GM19468 (cell line): Measurements from ENCODE around the gene SDK2.

Experiments
- ATAC-seq: cut with Tn5 transposase; IDR thresholded peaks from one replicate; pipeline ENCODE4 v1.9.1; 2021; ENCODE audit warnings: mild to moderate bottlenecking, moderate library complexity, moderate number of reproducible peaks; ENCODE audit not compliant: unreplicated experiment; ENCODE audit errors: extremely low read depth

SDK2 gene

DNA sequence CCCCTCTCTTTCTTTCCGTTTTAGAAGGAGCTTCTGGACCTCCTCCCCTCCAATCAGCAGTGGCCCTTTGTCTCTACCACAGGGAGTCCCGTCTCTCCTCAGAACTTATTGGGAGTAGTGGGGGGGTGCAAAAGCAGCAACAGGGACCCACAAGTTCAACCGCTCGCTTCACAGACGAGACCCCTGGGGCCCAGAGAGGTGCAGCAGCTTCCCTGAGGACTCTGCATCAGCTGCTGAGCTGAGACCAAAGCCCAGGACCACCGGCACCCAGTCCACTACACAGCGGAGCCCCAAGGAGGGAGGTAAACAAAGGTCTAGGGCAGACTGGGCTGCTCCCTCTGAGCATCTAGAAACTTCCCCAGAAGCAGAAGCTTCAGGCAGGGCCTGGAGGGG is 123.9 kb downstream of the SDK2 start:
- no peak for ATAC-seq

DNA sequence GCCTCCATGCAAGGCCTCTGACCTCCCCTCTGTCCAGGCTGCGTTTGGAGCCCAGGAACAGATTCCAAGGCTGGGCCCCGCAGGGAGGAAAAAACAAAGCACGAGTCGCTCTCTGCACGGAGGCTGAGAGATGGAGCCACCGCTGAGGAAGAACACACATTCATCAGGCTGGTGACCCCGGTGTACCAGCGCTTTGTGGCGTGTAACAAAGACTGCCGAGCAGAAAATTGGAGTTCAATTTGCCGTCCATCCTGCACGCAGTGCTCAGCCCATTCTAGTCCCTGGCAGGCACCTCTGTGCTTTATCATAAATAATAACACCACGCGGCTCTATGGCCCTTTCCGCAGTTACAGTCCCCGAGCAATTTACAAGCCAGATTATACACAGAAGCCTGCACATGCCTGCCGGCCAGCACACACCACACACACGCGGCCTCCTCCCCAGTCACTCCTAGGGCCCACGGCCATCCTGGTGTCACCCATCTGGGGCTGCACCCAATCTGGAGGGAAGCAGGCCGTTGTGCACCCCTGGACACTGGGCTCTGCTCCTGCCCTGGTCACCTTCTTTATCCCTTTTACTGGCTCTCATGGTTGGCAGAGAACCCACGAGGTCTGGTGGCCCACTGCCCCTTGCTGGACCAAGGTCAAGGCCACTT is 124.4 kb downstream of the SDK2 start:
- ATAC-seq: no peak

DNA sequence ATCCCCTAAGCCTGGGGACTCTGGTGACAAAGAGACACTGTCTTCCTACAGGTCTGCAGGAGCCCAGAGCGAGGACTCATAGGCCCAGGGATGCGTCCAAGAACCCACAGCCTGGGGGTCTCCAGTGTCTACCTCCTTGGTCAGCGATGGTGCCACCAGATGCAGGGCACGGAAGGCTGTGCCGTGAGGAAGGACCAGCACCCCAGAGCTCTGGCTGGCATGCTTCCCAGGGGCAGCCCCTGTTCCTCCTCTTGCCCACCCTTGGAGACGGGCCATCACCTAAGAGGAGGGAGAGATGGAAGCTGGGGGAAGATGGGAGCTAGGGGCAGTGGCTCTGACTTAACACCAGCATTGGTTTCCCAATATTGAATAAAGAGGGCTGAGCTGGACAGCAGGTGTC is 125.2 kb downstream of the SDK2 start:
- no peak for ATAC-seq

DNA sequence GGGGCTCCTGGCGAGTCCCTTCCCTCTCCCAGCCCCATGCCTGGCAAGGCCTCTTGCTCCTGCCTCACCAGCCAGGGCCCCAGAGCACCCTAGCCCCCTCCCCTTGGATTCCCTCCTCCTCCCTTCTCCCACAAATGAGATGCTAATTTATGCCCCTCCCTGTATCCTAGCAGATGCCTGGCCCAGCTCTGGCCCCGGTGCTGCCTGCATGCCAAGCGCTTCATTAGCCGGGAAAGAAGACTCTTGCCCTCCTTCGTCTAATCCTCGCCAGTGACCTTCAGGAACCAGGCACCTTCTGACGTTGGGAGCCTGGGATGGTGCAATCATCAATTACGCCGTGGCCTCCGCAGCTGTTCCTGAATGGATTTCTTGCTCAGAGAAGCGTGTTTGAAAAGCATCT is 127.8 kb downstream of the SDK2 start:
- ATAC-seq: no peak

DNA sequence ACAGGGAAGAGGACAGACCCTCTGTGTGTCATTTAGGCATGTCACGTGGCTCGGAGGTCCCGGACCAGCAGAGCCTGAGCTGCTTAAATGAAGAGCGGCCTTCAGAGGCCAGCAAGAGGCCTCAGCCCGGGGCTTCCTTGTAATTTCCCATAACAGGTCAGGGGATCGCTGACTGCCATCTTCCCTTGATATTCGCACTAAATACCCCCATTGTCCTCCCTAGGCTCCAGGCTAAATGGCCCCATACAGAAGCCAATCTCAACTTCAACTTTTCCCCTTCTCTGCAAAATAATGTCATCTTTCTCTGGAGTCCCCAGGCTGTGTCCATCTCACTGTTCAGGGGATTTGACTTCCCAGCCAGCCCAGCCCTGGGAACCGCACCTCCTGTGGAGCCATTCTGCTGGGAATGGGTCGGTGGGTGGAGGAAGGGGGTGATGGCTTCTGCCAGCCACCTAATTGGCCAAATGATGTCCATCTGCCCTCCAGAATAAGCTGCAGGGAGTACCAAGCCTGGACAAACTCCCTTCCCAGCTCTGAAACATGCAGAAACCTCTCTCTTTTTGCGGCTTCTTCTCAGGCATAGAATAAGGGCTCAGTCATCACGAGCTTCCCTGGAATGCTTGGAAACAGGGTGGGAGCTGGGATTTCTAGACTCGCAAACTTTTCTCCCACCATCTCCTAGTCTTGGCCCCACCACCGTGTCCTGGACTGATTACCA is 129.9 kb downstream of the SDK2 start:
- no peak for ATAC-seq

DNA sequence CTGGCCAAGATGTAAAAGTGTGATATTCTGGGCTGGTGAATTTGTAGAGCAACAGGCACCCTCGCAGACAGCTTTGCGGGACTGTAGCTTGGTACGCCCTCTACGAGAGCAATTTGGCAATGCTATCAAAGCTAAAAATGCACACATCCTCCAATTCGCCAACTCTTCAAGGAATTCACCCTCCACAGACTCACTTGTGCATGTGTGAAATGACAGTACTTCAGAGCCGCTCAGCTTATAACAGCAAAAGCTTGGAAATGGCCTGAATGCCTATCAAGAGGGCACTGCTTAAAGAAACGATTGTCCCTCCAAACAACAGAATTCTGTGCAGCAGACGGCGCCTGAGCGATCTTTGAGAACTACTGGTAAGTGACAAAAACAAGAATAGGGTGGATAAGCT is 130.8 kb downstream of the SDK2 start:
- no peak for ATAC-seq

DNA sequence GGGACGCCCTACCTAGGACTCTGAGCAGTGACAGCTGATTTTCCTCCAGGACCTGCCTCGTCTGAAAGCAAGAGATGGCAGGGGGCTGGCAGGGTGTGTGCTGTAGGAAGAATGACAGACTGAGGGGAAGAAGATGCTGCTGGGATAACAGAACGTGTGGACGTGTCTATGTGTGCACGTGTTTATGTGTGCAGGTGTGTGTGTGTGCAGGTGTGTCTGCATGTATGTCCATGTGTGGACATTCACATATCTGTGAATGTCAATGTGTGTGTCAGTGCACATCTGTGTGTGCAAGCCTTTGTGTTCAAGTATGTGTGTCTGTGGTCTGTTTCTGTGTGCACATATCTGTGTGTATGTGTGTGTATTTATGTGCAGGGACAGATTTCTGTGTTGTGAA is 132.5 kb downstream of the SDK2 start:
- ATAC-seq: no peak

DNA sequence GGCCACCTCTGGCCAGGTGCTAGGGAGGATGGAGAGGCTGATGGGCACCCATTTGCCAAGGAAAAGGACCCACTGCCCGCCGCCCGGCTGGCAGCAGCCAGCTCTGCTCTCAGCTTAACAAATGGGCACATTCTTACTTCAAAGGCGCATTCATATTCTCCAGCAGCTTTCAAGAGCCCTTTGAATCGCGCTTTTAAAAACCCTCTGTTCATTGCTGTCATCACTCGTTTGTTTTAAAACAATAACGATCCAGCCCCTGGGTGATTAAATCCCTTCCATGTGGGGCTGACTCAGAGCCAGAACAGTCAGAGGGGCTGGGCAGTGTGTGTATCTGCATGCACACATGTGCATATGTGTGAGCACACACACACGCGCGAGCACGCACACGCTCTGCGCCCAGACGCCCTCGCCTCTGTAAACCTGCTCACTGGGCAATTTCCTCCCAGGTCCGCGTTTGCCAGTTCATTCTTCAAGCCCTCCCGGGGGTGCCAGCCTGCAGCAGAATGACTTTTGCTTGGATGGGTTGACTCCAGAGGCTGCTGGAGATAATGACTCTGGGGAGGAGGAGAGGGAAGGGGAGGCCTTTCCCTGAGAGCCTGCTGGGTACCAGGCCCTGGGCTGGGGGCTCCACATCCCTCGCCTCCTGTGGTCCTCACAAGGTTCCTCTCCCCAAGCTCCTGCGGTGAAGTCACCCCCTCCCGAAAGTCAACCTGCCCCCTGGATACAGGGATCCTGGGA is 133.1 kb downstream of the SDK2 start:
- no peak for ATAC-seq

DNA sequence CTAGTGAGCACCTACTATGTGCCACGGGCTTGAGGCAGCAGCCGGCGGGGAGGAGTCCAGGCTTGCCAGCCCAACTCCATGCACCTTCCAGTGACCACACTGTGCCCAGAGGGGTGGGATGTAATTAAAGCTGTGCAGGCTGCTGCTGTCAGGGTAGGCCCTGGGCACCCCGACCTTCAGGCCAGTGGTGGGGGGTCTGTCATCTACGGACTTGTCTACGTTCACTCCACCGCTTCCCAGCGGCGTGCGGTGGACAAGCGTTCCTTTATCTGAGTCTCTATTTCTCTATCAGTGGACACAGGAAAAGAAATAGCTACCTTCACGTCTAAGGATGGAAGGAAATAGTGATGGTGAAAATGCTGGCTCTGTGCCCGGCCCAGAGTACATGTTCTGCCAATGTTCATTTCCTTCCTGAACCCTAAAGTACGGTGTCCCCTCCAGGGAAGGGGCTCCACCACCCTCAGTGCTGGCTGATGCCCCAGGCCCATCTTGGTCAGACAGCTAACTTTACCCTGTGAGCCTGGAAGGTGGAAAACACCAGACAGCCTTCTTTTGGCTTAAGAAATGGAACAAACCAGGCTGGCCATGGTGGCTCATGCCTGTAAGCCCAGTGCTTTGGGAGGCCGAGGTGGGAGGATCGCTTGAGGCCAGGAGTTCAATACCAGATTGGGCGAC is 135.2 kb downstream of the SDK2 start:
- ATAC-seq: no peak

DNA sequence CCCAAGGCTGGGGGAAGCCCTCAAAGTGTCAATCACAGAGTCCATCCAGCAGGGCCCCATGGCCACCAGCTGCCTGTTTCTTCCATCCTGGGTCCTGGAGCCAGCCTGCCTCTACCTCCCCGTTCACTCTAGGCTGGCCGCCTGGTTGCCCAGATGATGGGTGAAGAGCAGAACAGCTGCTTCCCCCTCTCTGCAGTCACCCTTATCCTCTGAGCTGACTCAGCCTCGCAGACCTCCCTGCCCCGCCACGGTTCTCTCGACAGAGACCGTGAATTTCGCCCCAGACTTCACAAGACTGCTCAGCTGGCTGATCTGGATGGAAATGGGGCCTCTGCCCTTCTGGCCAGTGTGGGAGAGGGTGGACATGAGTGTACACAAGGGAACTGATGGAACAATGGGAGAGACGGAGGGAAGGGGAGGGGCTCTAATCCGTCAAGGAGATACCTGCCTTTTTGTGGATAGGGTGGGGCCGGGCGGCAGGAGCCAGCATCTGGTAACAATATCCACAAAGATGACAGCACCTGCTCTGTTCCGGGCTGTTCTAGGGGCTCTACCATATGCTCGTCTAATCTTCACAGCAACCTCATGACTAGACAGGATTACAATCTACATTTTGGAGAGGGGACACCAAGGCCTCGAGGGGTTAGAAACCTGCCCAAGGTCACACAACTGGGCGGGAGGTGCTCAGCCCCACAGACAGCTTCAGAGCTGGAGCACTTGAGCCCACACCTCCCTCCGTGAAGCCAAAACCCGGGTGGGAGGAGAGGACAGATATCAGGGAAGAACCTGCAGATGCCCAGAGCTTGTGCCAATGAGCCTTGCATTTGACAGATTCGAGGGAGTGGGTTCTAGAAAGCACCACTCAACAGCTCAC is 136.0 kb downstream of the SDK2 start:
- no peak for ATAC-seq

DNA sequence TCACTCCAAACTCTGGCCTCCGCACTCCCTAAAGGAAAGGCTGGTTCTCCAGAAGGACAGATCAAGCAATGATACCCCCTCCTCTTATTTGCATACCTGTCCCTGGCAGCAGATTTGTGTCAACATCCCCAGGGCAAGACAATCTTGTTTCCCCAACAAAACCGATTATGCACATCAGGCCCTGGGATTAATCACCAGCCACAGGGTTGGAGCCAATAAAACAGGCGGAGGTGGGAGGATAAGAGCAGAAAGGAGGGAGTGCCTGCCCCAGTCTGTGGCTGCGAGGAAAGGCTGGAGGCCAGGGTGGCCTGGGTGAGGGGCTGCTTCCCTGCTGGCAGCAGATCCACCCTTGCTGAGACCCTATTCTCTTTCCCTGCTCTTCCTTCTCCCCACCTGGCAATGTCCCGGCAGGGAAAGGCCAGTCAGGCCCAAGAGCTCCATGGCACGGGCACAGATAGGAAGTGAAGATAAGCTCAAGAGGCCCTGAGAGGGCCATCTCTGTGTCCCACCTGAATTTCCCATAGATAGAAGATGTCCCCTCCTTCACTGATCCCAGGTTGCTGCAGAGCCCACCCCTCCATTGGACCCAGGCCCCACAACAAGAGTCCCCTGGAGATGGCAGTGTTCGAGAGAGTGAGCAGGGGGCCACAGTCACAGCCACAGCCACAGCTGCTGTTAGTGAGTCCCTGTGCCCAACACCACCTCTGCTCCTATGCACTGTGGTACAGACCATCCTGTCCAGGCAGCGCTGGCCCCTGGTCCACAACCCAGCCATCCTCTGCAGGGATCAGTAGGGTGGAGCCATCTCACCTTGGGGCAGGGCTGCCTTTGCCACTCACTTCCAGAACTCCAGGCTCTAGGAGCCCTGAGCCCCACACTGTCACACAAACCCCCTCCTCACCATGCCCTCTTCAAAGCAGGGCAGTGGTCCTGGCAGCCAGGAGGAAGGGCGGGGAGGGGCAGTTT is 137.5 kb downstream of the SDK2 start:
- no peak for ATAC-seq

DNA sequence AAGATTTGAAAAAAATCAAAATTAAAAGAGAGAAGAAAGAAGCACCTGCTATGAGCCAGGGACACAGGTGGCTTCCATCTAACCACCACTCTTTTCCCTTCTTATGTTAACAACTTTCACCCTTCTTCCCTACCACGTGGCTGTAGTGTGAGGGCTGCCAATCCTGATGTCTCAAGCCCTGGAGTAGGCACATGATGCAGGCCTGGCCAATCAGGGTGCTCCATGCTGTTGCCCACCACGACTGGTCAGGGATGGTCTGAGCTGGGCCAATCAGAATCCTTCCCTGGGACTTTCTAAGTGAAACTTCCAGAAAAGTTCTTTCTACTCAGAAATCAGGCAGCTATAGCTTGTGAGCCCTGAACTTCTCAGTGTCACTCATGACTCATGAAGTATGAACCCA is 140.7 kb downstream of the SDK2 start:
- ATAC-seq: no peak

DNA sequence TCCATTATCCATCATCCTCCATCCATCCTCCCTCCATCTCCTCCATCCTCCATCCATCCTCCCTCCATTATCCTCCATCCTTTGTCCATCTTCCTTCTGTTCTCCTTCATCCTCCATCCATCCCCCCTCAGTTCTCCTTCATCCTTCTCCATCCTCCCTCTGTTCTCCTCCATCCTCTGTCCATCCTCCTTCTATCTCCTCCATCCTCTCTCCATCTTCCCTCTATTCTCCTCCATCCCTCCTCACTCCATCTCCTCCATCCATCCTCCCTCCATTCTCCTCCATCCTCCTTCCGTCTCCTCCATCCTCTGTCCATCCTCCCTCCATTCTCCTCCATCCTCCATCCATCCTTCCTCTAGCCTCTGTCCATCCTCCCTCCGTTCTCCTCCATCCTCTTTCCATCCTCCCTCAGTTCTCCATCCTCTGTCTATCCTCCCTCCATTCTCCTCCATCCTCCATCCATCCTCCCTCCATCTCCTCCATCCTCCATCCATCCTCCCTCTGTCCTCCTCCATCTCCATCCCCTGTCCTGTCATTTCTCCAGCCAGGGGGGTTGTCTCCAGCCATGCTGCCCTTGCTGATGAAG is 143.7 kb downstream of the SDK2 start:
- no peak for ATAC-seq

DNA sequence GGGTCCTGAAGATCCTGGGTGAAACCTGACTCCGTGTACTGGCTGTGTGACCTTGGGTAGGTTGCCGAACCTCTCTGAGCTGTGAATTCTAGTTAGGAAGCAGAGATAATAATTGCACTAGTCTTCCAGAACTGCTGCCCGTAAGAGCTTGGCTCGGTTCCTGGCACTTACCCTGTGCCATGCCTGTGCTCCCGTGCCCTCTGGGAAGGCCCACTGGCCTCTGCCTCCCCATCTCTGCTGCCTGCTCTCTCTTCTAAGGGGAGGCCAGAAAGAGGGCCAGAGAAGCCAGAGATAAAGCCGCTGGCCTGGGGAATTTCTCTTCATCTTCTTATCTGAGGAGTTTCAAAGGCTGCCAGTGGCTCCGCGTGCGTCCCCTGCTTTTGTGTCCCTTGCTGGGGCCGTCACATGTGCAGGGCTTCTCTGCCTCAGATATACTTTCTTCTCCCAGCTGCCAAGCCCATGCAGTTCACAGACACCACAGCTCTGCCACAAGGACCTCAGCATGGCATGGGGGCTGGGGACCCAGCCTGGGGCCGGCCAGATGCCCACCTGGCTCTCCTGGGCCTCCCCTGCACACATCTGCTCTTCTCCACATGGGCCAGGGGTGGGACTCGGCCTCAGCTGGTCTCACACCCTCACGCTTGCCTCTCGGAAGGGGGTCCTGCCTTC is 145.2 kb downstream of the SDK2 start:
- ATAC-seq: no peak

DNA sequence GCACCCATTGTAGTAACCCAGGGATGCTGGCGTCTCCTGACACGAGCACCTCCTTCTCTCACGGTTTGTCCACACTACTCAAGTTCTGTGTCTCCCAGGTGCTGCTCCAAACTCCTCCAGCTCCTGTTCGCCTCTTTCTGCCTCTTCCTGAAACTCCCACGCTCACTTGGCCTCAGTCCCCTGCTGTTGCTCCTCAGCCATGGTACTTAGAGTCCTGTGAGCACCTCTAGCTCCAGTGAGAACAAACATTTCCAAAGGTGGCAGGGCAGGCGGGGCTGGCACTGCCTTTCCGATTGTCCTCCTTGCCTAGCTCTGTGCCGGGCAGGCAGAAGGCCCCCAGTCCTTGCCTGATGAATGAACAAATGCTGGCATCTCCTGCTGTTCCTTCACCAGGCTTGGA is 146.1 kb downstream of the SDK2 start:
- no peak for ATAC-seq

DNA sequence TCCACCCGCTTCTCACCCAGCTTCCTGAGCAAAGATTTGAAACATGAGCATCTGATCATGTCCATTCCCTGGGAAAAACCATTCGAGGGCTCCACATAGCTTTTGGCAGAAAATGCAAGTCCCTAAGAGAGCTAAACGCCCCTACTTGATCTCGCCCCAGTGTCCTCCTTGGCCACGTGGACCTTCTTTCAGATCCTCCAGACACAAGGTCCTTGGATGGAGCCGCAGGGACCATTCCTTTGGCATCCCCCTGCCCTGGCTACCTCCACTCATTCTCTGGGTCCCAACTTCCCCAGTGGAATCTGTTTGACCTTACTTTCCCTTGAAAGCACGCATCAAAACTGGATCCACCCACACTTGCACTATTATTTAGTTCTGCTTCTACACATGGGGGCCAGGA is 146.5 kb downstream of the SDK2 start:
- no peak for ATAC-seq

DNA sequence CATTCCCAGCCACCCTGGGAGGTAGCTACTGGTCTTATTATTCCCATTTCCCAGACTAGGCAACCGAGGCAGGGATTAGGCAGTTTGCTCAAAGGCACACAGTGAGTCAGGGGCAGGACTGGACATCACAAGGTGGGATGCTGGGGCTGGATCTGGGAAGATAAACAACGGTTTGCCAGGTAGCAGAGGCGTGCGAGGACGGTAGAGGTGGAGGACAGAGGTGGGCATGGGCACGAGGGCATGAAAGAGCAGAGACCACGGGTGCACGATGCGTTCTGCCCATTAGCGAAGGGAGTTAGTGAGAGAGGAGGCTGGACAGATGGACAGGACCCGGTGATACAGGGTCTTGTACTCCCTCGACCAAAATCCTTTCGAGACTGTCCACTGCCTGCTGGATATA is 148.0 kb downstream of the SDK2 start:
- no peak for ATAC-seq

DNA sequence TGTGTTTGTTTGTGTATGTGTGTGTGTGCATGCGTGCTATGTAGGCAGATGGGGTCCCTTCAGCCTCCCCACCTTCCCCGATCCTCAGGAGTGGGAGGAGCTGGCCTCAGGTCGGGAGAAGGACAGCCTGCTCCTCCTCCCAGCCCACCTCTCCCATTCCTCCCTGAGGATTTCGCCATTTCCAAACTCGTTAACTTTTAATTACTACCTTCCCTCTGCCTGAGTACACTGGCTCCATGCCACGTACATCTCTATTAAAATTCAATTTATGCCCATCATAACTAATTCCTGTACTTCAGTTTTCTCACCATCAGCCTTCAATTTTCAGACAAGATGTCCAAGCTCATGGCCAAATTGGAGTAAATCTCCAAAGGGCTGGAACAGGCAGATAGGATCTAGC is 148.6 kb downstream of the SDK2 start:
- no peak for ATAC-seq
